K562 (cell line): ENCODE data around the gene PRTFDC1. TPM values are rescaled to one million over a fixed set of nuclear protein-coding genes. Genes with fewer than 3 reads are reported as not detected.

Source experiments
- ATAC-seq: fragments of 200-7000 bp; cut with Tn5 transposase; 3 replicates; pipeline ENCODE4 v1.9.1; 2020; ENCODE audit warnings: moderate library complexity
- BruUV-seq: library from RNA; stranded (reverse); fragments of 400-500 nt; replicated peaks from 2 replicates; lab custom pipeline; 2021; lab: Mats Ljungman, UMichigan
- CTCF ChIA-PET: fragments of 300-600 bp; formaldehyde crosslinking; extraction: SDS; loops from one replicate; lab custom pipeline; 2021; ENCODE audit warnings: low intra/inter-chr PET ratio; lab: Yijun Ruan, JAX
- POLR2A ChIA-PET: fragments of 300-600, 350-650 bp; sonication (Branson Sonifier 250); formaldehyde crosslinking; extraction: SDS; loops from one replicate; lab custom pipeline; 2021; ENCODE audit warnings: antibody characterized with exemption, inconsistent platforms; lab: Yijun Ruan, JAX
- DNase-seq, 4 experiments: peaks; one replicate each; pipeline versions ENCODE4 v3.0.0 to v3.0.0-alpha.2; 2011 to 2018; ENCODE audit warnings: low spot score in 3 of 4, mixed read lengths in 3 of 4; ENCODE audit errors: extremely low read depth in 1 of 4
- FAIRE-seq: peaks from 2 replicates; lab custom pipeline; 2011; peaks lifted over from hg19 to GRCh38; lab: Jason Lieb, UNC
- H2AFZ ChIP-seq: 2 replicates; pipeline ENCODE4 v1.6.0; 2011; ENCODE audit warnings: low read depth, low read length, control low read depth, inconsistent platforms
- H3K27ac ChIP-seq: fragments of 200-600 bp; 3 replicates; pipeline ENCODE4 v1.8.0; 2011; ENCODE audit warnings: low read depth, mild to moderate bottlenecking, control low read depth, inconsistent platforms, low read length, moderate library complexity, mixed read lengths; ENCODE audit errors: extremely low read depth
- H3K27me3 ChIP-seq, 2 experiments: fragments of 300-600 bp in 1 of 2; 2 replicates in 1 of 2; 3 replicates in 1 of 2; pipeline versions ENCODE4 v1.6.0 to v1.8.0; 2011; ENCODE audit warnings: inconsistent platforms in 2 of 2, low read length in 2 of 2, mild to moderate bottlenecking in 1 of 2, mixed read lengths in 1 of 2, moderate library complexity in 1 of 2; ENCODE audit not compliant: control insufficient read depth in 2 of 2, insufficient read depth in 2 of 2
- H3K36me3 ChIP-seq: fragments of 300-600 bp; 3 replicates; pipeline ENCODE4 v1.8.0; 2011; ENCODE audit warnings: mild to moderate bottlenecking, low read length, inconsistent platforms; ENCODE audit not compliant: control insufficient read depth, insufficient read depth
- H3K4me1 ChIP-seq, 2 experiments: fragments of 200-600 bp in 1 of 2; replicated peaks in 1 of 2; 2 replicates in 1 of 2; 3 replicates in 1 of 2; pipeline versions ENCODE4 v1.5.1 to v1.8.0; 2011; ENCODE audit warnings: inconsistent platforms in 2 of 2, low read length in 2 of 2, mild to moderate bottlenecking in 1 of 2, mixed read lengths in 1 of 2, moderate library complexity in 1 of 2; ENCODE audit not compliant: control insufficient read depth in 2 of 2, insufficient read depth in 2 of 2
- H3K4me2 ChIP-seq: 2 replicates; pipeline ENCODE4 v1.6.1; 2011; ENCODE audit warnings: low read length, control low read depth, inconsistent platforms, mixed read lengths; ENCODE audit not compliant: insufficient read depth
- H3K4me3 ChIP-seq: fragments of 200-600 bp; sonication (generic), shearing (Covaris generic); 2 replicates; pipeline ENCODE4 v1.5.1; 2016; ENCODE audit warnings: control low read depth, inconsistent platforms
- H3K79me2 ChIP-seq: fragments of 200-600 bp; 3 replicates; pipeline ENCODE4 v1.8.0; 2011; ENCODE audit warnings: low read length, inconsistent platforms; ENCODE audit not compliant: control insufficient read depth, insufficient read depth
- H3K9ac ChIP-seq, 2 experiments: 2 replicates each; pipeline versions ENCODE4 v1.6.0 to v1.6.1; 2011; ENCODE audit warnings: low read depth in 2 of 2, low read length in 2 of 2, control low read depth in 1 of 2, inconsistent platforms in 1 of 2, mild to moderate bottlenecking in 1 of 2, mixed read lengths in 1 of 2; ENCODE audit not compliant: insufficient read depth in 1 of 2
- H3K9me1 ChIP-seq: one replicate; pipeline ENCODE4 v1.6.0; 2011; ENCODE audit warnings: inconsistent platforms, mild to moderate bottlenecking, low read length, moderate library complexity; ENCODE audit not compliant: control insufficient read depth, insufficient read depth
- H3K9me3 ChIP-seq: replicated peaks from 2 replicates; pipeline ENCODE4 v1.5.1; 2011; ENCODE audit warnings: low read depth, low read length, inconsistent platforms; ENCODE audit not compliant: control insufficient read depth, insufficient read depth
- H4K20me1 ChIP-seq: replicated peaks from 2 replicates; pipeline ENCODE4 v1.6.1; 2011; ENCODE audit warnings: low read length, inconsistent platforms, mixed read lengths; ENCODE audit not compliant: control insufficient read depth, insufficient read depth
- AFF1 ChIP-seq, 2 experiments: fragments of 450-650 bp; IDR thresholded peaks; 2 replicates each; pipeline ENCODE4 v1.6.1; 2018; ENCODE audit warnings: mild to moderate bottlenecking in 2 of 2, low read depth in 1 of 2; ENCODE audit not compliant: partially characterized antibody in 2 of 2
- CEBPB ChIP-seq: fragments of 450-650 bp; IDR thresholded peaks from 2 replicates; pipeline ENCODE4 v1.6.1; 2016; ENCODE audit warnings: missing genetic modification characterization, missing compliant biosample characterization
- CREB1 ChIP-seq, 2 experiments: sonication (generic) in 1 of 2; formaldehyde crosslinking in 1 of 2; IDR thresholded peaks; 2 replicates each; pipeline versions ENCODE4 v1.6.1 to v1.8.0; 2012 to 2022; ENCODE audit warnings: inconsistent platforms in 1 of 2, mild to moderate bottlenecking in 1 of 2, missing genetic modification reagents in 1 of 2, moderate library complexity in 1 of 2
- FOS ChIP-seq: IDR thresholded peaks from 3 replicates; pipeline ENCODE4 v1.6.1; 2011; ENCODE audit not compliant: insufficient read length; ENCODE audit errors: extremely low read depth
- FOXK2 ChIP-seq, 2 experiments: fragments of 450-650 bp; IDR thresholded peaks in 1 of 2; conservative IDR thresholded peaks in 1 of 2; 2 replicates each; pipeline ENCODE4 v1.6.1; 2016; ENCODE audit warnings: low read depth in 2 of 2, mild to moderate bottlenecking in 1 of 2
- MTA3 ChIP-seq: fragments of 450-650 bp; formaldehyde crosslinking; IDR thresholded peaks from 2 replicates; pipeline ENCODE4 v1.6.1; 2017; ENCODE audit warnings: mild to moderate bottlenecking, borderline replicate concordance
- MTF1 ChIP-seq: fragments of 250-450 bp; sonication (Bioruptor Pico); IDR thresholded peaks from 2 replicates; pipeline ENCODE4 v1.9.0; 2021; ENCODE audit warnings: moderate library complexity, mild to moderate bottlenecking, inconsistent platforms, borderline replicate concordance
- PBX2 ChIP-seq, 2 experiments: IDR thresholded peaks in 1 of 2; conservative IDR thresholded peaks in 1 of 2; 2 replicates each; pipeline ENCODE4 v1.6.1; 2016; ENCODE audit warnings: low read depth in 2 of 2, mild to moderate bottlenecking in 1 of 2, missing compliant biosample characterization in 1 of 2, missing genetic modification characterization in 1 of 2, moderate library complexity in 1 of 2
- ZBTB43 ChIP-seq: sonication (generic); formaldehyde crosslinking; IDR thresholded peaks from 2 replicates; pipeline ENCODE4 v1.8.0; 2023; ENCODE audit warnings: mild to moderate bottlenecking, missing genetic modification reagents
- ZBTB7A ChIP-seq: IDR thresholded peaks from 2 replicates; pipeline ENCODE4 v1.6.1; 2011; ENCODE audit warnings: low read depth, mild to moderate bottlenecking, low read length, moderate library complexity, borderline replicate concordance; ENCODE audit not compliant: control insufficient read depth
- WGBS: fragments of 100-300 bp; shearing (Covaris generic); methylation state at CpG from one replicate; pipeline ENCODE4 v1.1.6; 2016; ENCODE audit warnings: low coverage, mixed read lengths; ENCODE audit not compliant: insufficient coverage; ENCODE audit errors: missing lambda C conversion rate; 5-methylcytosine and 5-hydroxymethylcytosine counted together
- in situ Hi-C: fragments of 300-500 bp; cut with MboI; formaldehyde crosslinking; loops from 4 replicates; pipeline ENCODE4 v1.15.0; 2018; ENCODE audit warnings: inconsistent platforms, mixed read lengths
- intact Hi-C: fragments of 100-400 bp; cut with micrococcal nuclease; formaldehyde crosslinking; loops from 2 replicates; pipeline ENCODE4 v1.14.2; 2022
- polyA plus RNA-seq, 8 experiments: library from polyadenylated mRNA; depleted of rRNA in 4 of 8; stranded (reverse) in 5 of 8; unstranded in 3 of 8; fragments of >200 nt; fragmentation: Nextera tagmentation in 2 of 8; fragmentation: Illumina TruSeq in 1 of 8; extraction: Ambion mirVana in 2 of 8; extraction: Trizol in 1 of 8; gene quantifications; 2 replicates each; pipeline versions ENCODE4 v1.2.1 to v1.2.3, GENCODE V29; 2011 to 2014; ENCODE audit warnings: inconsistent platforms in 1 of 8, missing spikeins in 1 of 8
- total RNA-seq, 7 experiments: library from RNA; depleted of rRNA in 6 of 7; stranded (reverse); fragments of >200 nt in 6 of 7; fragmentation: Illumina TruSeq in 2 of 7; extraction: Trizol in 2 of 7; gene quantifications; 2 replicates each; pipeline versions ENCODE4 v1.2.1 to v1.2.3, GENCODE V29; 2011 to 2021; ENCODE audit warnings: low replicate concordance in 1 of 7

Gene PRTFDC1
- total and polyA plus RNA-seq, 9 of the 15 experiments (the other 6 are each of a cell fraction or from before 2014, with no cell fraction given): 7.0 to 27.6 (median 10.0) TPM

- DNase-seq (peak; percentile 72 to 91 (median 76)), FAIRE-seq (peak; percentile 88), ATAC-seq (peak; percentile 80)
- 2% methylated on average over 5 of the region's 5 CpGs for WGBS
- no TSS peak for BruUV-seq
- no peaks in the 10 kb centered on the region for H3K9me3 ChIP-seq
- H4K20me1 ChIP-seq: no peaks in the 10 kb centered on the region
- no peaks in the 10 kb centered on the region for H3K79me2 ChIP-seq
- H3K9ac ChIP-seq: peak overlapping the region; percentile 8 to 50; a peak in 2 of 4 replicates
- POLR2A ChIA-PET: interaction anchor here (0.6 to 0.7 kb wide), 3 partner anchors 35 to 195 kb away, joined by 3 read pairs; no protein-coding TSS in a partner anchor
- H3K4me3 ChIP-seq: peak overlapping the region; percentile 4; the same call in 1 of the 2 replicates
- no peaks in the 10 kb centered on the region for H3K36me3 ChIP-seq
- H2AFZ ChIP-seq: peak overlapping the region; percentile 23
- intact Hi-C loops (loop anchor here (5.0 kb wide), 1 partner anchor 50 kb away; the partner anchor contains the start of gene PRTFDC1), in situ Hi-C loops (no loop called here)
- no peaks in the 10 kb centered on the region for H3K9me1 ChIP-seq
- peak overlapping the region; percentile 86 for H3K27ac ChIP-seq
- H3K4me1 ChIP-seq: peaks cover 21 to 55% of the 10 kb centered on the region in 2 experiments
- H3K27me3 ChIP-seq: no peaks in the 10 kb centered on the region
- H3K4me2 ChIP-seq: peak overlapping the region; percentile 53
- CTCF ChIA-PET: no interaction called here
- no peak for TF ChIP-seq MTF1 (CRISPR knock-in tag)
- no peak for TF ChIP-seq ZBTB43
- TF ChIP-seq FOXK2 (conservative IDR thresholded peaks at IDR 0.05 in 1 of 2, IDR thresholded peaks at IDR 0.05 in 1 of 2; ENCODE audit: low read depth in 2 of 2): 0 out of 4 replicates have a peak, but pooled peaks of 1 of the 2 experiments have one; percentile 34
- peak; percentile 68; the same call in 1 of the 2 replicates for TF ChIP-seq MTA3
- TF ChIP-seq CREB1 (IDR thresholded peaks at IDR 0.05): peak; percentile 28; the same call in 1 of the 2 replicates
- no peak for TF ChIP-seq CREB1 (CRISPR knock-in tag; IDR thresholded peaks at IDR 0.05)
- no peak for TF ChIP-seq AFF1 (IDR thresholded peaks at IDR 0.05; ENCODE audit: low read depth in 1 of 2, partially characterized antibody in 2 of 2)
- TF ChIP-seq ZBTB7A: 0 out of 2 replicates have a peak, but pooled peaks have one; percentile 41
- peak; percentile 25 for TF ChIP-seq FOS
- TF ChIP-seq PBX2 (CRISPR knock-in tag; IDR thresholded peaks at IDR 0.05; ENCODE audit: low read depth): no peak
- peak; percentile 88 for TF ChIP-seq PBX2 (tag; conservative IDR thresholded peaks at IDR 0.05; ENCODE audit: low read depth)
- no peak for TF ChIP-seq CEBPB (tag)
These were observed 50.6 kb downstream of the PRTFDC1 start for GRCh38 chr10:24901686-24902399.
